Forelimb muscle (tissue), 1 donor: ENCODE results near the gene SNAI3. TPM values are rescaled to one million over a fixed set of nuclear protein-coding genes. Genes with fewer than 3 reads are reported as not detected.

Source experiments
- DNase-seq: peaks from one replicate; pipeline ENCODE4 v3.0.0-alpha.2; 2013; ENCODE audit warnings: low read depth
- polyA plus RNA-seq: library from polyadenylated mRNA; unstranded; fragments of 120-200 nt; gene quantifications from one replicate; pipeline ENCODE4 v1.2.1, GENCODE V29; 2013; ENCODE audit not compliant: insufficient read length

SNAI3 gene
- polyA plus RNA-seq, 1 donor, result 7.9 TPM

DNA sequence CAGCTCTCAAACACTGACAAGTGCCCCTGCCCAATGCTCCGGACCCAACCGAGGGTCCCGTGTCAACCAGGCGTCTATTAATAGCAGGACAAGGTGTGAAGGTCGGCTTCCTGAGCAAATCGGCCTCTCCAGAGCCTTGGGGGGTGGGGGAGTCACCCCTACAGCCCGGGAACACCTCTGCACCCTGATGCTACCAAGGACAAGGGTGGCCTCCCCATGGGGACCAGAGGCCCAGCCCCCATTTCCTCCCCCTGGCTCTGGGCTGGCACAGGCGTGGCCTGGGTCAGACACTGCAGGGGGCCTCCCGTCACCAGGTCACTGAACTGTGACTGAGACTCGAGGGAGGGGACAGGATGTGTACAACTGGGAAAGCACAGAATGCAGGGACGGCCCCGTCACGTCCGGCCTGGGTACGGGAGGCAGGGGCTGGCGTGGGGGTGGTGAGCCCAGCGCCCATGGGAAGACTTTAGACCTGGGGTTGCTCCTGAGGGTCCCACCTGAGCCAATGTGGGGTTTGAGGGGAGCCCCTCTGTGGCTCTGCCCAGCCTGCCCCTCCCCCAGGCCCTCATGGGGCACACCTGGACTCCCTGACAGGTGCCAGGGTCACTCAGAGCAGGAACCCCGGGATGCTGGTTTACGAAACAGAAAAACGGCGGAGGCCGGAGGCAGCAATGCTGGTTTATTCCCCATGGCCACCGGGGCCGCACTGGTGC, 34.9 kb downstream of the SNAI3 start:
- no peak for DNase-seq

DNA sequence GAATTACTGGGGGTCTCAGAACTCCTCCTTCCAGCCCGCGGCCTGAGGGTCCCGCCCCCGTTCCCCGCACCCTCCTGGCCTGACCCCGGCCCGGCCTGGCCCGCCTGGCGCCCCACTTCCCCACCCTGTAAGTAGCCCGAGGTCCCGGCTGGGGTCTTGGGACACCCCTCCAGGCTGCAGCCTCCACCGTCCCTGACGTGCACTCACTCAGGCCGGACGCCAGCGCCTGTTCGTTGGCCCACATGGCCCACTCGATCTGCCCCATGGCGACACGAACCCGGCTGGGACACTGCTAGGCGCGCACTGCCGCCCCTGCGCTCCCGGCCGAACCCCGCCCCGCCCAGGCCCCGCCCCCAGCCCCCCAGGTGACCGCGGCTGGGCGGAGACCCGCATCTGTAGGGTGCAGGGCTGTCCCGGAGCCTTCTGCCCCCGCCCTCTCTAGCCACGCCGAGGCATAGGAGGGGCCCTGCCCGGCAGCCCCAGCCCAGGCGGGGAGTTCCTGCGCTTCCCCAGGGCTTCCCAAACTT, 35.5 kb downstream of the SNAI3 start, which contains the start of gene CYBA:
Gene CYBA (minus strand): TSS at position 305 of the 527 bp plus-strand sequence. CDS start 40 bp downstream, at position 265.
- DNase-seq, result no peak

DNA sequence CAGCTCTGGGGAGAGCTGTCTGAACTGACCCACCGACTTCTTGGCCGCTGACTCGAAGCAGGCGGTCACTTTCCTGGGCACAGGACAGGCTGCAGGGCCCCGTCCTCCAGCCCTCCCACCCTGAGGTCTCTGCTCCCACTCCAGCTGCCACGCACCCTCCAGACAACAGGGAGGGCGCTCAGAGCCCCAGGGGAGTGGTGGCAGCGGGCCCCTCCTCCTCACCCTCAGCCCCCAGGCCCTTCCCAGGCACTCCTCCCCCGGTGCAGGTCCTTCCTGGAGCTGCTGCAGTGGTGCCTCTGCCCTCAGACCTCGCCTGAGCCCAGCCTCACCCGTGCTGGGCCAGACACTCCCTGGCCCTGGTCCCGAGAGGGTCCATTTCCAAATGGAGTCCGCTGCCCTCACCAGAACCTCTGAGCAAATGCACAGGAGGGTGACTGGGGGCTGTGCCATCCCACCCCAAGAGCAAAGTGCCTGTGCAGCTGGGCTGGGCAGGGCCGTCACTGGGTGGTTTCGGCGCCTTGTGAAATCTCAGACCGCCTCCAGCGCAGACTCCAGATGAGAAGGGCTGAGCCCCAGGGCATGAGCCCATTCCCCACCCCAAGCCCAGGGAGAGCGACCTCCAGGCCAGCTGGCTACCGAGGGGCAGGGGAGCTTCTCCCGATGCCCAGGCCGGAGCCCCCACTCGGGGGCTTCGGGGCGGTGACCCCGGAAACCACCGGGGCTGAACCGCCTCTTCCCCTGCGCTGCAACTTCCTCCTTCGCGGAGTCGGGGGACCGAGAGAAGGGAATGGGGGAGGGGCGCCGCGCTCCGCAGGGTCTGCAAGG, 36.2 kb downstream of the SNAI3 start:
- no peak for DNase-seq

DNA sequence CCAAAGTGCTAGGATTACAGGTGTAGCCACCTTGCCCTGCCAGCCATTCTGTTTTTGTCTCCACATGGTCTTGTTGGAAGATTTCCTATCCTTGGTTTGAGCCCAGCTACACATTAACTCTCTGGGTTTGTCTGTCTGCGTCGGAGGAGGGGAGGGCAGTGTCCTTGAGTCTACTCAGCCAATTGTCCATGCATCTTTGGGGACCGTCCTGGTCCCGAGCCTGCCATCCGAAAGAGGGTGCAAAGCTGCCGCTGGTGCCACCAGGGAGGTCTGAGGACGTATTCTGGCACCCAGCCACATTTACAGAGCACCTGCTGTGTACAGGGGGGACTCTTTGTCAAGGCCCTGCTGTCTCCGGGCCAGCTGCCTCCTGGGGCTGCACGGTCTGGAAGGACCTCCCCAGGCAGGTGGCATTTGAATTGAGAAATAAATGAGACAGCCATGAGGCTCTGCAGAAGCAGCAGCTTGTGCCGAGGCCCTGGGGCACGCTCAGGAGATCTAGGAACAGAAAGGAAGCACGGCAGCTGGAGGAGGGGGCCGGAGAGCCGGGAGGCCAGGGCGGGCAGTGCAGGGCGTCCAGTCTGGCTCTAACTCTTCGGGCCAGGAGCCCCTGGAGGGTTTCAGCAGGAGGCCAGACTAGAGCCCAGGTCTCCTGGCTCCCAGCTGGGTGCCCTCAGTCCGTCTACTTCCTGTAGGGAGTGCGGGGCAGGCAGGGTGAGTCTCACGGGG, 36.9 kb downstream of the SNAI3 start:
- no peak for DNase-seq

DNA sequence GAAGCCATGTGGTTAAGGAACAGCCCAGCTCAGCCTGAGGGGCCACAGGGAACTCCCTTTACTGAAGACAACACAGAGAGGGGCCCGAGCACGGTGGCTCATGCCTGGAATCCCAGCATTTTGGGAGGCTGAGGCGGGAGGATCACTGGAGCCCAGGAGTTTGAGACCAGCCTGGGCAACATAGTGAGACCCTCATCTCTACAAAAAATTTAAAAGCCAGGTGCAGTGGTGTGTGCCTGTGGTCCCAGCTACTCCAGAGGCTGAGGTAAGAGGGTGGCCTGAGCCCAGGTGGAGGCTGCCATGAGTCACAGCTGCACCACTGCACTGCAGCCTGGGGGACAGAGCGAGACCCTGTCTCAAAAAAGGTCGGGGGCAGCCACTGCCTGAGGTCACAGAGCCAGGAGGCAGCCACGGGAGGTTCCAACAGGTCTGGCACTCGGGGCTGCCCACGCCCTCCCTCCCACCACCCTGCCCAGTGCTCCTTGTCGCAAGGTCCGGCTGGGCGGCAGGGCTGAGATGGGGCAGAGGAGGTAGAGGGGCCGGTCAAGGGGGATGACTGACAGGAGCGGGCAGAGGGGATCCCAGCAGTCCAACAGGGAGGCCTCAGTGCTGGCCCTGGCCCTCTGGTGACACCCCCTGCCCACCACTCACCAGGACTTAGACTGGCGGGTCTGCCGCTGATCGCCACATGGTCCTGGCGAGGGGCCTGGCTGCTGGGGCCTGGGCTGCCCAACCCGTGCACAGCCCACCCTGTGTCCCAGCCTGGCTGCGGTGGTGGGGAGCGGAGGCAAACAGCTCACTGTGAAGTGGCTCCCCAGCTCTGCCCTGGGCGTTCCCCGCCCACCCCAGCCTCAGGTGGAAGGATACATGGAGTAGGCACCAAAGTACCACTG, 38.9 kb downstream of the SNAI3 start:
- DNase-seq, result no peak

DNA sequence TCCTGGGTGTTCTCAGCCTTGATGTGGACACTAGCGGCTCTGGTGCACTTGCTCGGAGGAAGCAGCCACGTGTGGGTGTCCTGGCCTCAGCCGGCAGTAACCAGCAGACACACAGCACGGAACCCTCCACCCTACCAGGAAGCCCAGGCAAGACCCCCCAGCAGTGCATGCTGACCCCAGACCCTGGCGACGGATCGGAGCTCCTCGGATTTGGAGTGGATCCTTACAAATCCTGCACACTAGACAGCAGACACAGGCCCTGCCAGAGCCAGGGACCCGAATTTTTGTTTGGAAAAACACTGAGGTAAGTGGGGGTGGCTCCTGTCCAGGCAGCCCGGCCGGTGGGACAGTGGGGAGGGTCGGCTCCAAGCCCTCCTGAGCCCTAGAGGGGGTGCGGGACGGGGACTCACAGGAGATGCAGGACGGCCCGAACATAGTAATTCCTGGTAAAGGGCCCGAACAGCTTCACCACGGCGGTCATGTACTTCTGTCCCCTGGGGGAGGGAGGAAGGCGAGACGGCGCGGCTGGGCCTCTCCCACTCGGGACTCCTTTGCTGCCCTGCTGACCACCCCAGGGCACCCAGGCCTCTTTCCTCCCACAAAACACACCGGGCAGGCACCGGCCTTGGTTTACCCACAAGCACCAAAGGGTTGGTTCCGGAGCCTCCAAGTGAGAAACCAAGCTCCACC, 39.8 kb downstream of the SNAI3 start:
- no peak for DNase-seq

DNA sequence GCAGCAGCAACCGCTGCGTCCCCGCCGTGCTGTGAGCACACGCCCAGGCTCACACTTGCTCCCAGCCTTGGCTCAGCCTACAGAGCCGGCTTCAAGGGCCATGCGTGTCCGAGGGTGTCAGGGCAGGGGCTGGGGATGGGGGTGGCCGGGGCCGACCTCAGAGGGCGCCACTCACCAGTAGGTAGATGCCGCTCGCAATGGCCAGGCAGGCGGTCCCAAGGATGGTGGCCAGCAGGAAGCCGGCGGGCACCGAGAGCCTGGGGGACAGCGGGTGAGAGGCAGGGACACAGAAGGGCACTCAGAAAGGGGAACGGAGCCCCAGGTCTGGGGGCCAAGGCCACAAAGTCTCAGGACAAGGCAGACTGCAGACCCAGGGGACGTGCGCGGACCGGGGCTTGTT, 40.4 kb downstream of the SNAI3 start:
- DNase-seq, result no peak

DNA sequence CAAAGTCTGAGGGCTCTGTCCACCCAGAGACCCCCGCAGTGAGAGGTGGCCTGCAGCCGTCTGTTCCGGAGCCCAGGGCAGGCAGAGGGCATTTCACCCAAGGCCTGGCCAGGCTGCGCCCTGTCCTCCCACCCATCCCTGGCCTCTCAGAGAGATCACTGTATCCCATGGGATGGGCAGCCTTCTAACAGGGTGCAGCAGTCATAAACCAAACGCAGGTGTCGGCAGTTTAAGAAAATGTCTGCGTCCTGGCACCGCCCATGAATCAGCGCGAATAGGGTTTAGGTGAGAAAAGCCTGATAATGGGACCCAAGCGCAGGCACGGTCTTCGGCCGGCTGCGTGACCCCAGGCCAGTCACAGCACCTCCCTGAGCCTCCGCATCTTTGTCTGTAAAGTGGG, 40.9 kb downstream of the SNAI3 start:
- no peak for DNase-seq

DNA sequence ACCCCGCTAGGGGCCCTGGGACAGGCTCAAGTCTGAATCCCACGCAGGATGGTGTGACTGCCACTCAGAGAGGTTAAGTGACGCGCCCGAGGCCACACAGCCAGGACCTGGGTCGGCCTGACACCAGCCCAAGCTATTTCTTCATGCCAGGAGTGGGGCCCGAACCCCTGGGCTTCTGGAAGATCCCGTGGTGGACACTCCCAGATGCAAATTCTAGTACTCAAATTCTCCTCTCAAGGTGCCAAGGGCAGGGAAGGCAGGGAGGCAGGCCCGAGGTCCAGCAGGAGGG, 42.7 kb downstream of the SNAI3 start:
- DNase-seq, result no peak

DNA sequence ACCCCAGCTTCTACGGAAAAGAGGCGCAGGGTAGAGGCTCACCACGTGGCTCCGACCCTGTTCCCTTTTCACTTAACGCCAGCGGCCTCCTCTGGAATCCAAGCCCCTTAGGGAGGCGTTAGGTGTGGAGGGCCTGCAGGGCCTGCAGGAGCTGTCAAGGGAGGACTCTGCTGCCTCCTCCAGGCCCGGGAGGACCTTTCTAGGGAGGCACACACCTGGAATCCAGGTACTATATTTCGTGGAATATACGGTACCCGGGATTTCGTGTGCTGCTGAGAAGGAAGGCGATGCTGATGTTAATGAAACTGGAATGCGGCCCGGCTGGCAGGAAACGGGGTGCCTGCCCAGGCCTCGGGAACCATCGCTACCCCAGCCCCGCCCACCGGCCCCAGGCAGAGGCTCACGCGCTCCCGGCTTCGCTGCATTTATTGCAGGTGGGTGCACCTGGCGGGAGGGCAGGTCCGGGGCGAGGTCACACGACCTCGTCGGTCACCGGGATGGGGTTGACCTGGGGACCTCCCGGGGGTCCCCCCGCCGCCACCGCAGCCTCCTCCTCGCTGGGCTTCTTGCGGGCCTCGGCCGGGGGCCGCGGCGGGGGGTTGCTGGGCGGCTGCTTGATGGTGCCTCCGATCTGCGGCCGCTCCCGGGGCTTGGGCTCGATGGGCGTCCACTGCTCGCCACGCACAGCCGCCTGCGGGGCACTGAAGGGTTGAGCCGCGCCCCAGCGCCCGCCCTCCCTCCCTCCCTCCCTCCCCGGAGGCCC, 43.2 kb downstream of the SNAI3 start:
- no peak for DNase-seq

DNA sequence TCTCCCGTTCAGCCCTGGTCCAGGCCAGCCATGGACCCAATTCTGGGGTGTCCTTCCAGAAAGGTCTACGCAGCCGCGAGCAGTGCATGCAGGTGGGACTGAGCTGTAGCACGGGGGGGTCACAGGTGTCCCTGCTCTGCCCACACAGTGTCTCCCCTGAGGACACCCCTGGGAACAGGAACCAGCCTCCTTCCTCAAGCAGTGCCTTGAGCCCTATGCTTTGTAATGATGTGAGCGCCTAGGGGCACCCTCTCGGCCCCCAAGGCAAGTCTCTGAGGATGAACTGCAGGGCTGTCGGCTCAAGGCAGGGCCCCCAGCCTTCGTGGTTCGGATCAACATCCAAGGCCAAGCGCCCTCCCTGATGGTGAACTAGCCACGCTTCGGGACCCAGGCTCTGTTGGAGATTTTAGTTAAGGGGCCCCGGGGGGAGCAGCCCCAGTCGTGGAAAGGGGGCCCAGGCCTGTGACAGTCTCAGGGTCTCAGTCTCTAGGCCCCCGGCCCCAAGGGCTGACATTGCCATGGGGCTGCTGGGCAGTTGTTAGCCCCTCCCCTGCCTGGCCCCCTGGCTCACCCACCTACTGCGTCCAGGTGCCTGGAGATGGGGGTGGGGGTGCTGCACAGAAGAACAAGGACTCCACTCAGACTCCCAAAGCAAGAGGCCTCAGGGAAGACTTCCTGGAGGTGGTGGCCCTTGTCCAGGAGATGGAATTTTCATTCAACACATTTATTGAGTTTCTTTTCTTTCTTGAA, 45.6 kb downstream of the SNAI3 start:
- DNase-seq, result no peak

DNA sequence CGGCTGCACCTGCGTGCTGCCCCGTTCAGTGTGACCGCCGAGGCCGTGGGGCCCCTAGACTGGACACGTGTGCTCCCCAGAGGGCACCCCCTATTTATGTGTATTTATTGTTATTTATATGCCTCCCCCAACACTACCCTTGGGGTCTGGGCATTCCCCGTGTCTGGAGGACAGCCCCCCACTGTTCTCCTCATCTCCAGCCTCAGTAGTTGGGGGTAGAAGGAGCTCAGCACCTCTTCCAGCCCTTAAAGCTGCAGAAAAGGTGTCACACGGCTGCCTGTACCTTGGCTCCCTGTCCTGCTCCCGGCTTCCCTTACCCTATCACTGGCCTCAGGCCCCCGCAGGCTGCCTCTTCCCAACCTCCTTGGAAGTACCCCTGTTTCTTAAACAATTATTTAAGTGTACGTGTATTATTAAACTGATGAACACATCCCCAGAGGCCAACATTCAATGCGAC, 46.2 kb downstream of the SNAI3 start:
- no peak for DNase-seq

DNA sequence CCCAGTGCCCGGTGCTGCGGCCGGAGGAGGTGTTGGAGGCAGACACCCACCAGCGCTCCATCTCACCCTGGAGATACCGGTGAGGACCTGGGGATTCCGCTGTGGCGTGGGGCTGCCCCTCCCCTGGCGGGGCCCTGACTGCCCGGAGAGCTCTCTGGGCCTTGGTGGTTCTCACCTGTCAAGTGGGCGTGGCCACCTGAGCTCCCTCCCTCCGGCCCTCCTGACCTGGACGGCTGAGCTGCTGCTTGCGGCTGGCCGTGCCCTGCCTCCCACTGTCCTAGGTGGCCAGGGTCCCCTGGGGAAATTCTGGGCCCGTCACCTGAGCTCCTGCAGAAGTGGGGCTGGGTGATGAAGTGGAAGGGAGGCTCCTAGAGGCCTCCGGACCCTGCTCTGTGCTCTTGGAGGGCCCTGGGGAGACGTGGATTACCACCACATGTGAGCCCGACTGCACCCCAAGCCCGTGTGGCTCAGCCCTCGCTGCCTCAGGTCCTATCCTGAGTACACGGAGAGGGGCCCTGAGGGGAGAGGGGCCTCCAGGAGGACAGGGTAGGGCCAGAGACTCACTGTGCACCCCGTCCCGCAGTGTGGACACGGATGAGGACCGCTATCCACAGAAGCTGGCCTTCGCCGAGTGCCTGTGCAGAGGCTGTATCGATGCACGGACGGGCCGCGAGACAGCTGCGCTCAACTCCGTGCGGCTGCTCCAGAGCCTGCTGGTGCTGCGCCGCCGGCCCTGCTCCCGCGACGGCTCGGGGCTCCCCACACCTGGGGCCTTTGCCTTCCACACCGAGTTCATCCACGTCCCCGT, 46.9 kb downstream of the SNAI3 start:
- no peak for DNase-seq

DNA sequence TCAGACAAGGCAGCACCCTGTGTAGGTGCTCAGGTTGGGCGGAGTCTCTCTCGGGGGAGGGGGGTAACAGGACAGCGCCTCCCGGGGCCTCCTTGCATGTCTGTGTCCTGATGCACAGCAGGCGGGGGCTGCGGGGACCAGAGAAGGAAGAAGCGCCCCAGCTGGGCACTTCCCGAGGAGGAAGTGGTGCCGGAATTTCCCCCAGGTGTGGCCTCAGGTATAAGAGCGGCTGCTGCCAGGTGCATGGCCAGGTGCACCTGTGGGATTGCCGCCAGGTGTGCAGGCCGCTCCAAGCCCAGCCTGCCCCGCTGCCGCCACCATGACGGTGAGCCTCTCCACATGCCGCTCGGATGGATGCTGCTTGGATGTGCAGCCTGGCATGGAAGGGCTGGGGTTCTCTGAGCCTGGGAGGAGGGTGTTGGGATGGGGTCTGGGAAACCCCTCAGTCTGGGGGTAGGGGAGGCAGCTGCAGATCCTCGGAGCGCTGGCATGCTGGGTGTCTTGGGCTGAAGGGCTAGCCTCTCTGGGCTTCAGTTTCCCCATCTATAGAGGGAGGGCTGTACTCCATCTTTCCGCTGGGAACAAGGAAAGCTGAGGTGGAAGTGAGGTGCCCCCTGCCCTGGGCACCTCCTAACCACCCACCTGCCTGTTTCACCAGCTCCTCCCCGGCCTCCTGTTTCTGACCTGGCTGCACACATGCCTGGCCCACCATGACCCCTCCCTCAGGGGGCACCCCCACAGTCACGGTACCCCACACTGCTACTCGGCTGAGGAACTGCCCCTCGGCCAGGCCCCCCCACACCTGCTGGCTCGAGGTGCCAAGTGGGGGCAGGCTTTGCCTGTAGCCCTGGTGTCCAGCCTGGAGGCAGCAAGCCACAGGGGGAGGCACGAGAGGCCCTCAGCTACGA, 47.7 kb downstream of the SNAI3 start, which contains the start of gene IL17C:
Gene IL17C (plus strand): TSS at position 250 of the 908 bp plus-strand sequence. CDS start 70 bp downstream, at position 320.
- no peak for DNase-seq

DNA sequence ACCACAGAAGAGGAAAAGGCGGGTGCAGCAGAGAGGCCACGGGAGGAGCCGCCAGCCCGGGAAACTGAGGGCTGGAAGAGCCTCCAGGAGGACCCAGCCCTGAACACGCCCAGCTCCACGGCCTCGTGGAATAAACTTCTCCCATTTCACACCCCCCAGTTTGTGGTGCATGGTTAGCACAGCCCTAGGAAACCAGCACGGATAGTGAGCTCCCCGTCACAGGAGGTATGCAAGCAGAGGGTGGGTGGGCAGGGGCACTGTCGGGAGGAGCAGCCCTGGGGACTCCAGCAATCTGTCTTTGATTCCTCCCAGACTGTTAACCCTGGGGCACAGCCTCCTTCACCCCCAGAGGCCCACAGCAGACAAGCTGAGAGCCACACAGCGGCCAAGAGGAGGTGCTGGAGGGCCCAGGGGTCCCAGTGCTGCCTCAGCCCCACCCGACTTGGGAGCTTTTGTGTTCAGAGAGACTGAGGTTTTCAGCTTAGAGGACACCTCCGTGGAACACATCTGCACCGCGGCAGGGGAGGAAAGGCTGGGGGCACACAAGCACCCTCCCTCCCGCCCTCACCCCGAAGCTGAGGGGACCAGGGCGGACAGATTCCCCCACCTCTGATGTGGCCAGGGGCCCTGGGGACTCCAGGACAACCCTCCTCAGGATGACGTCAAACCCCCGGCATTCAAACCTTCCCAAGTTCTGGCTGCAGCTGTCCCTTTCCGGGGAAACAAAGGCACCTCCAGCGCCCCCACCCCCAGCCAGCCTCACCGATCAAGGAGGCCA, 49.6 kb downstream of the SNAI3 start:
- DNase-seq, result no peak

DNA sequence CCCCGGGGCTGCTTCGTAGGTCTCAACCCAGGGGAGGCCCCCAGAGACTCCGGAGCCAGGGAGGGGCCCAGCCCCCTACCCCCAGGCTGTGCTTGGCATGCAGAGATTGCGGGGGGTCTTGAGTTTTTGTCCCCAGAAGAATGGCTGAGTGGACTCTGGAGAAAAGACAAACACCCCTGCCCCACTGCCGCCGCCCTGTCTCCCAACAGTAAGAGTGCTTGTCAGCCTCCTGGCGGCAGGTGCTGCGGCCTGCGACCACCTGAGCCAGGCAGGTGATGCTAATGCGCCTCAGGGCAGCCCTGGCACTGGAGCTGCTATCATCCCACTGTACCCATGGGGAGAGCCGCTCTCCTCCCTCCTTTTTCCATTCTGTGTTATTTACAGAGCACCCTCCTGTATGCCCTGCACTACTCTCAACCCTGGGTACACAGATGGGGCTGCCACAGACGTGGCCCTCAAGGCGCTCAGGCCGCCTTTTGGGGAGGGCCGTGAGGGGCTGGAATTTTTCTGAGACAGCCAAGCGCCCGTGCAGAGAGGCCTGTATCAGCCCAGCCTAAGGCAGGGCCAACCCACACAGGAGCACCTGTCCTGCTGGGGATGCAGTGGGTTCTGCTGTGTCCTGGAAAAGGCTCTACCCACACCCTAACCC, 50.5 kb downstream of the SNAI3 start:
- DNase-seq, result no peak
